ENCODE data around the gene CCDC197. TPM values are rescaled to one million over a fixed set of nuclear protein-coding genes. Genes with fewer than 3 reads are reported as not detected.

The CCDC197 gene
- total and polyA plus RNA-seq, 2 of the 4 experiments (the other 2 are of a cell fraction), result not detected

GRCh38 chr14:94040247-94040646 is 43.1 kb downstream of the CCDC197 start:
- no peaks in the 10 kb centered on the region; the same call in none of the 2 replicates for H4K20me1 ChIP-seq (ENCODE audit: insufficient read depth, low read length)
- no peaks in the 10 kb centered on the region for H3K9me1 ChIP-seq (ENCODE audit: insufficient read depth, low read length)
- H3K23ac ChIP-seq (ENCODE audit: low read depth, low read length), result no peak overlapping the region
- no peak overlapping the region for H2AK9ac ChIP-seq (replicated peaks; ENCODE audit: low read depth, low read length, poor library complexity)
- no peak overlapping the region for H3K4me2 ChIP-seq (ENCODE audit: low read depth, low read length)
- H2BK20ac ChIP-seq (ENCODE audit: low read depth, low read length), result no peak overlapping the region
- no peak overlapping the region for H3K14ac ChIP-seq (replicated peaks; ENCODE audit: low read depth, low read length)
- intact Hi-C loops (cut with micrococcal nuclease) (no loop called here), in situ Hi-C loops (cut with MboI; ENCODE audit: low sequenced_read_pairs) (no loop called here), dilution Hi-C loops (cut with HindIII; ENCODE audit: low sequenced_read_pairs, unreplicated experiment) (no loop called here)
- no peak overlapping the region for H3K27ac ChIP-seq (ENCODE audit: insufficient read depth, low read length)
- no peak overlapping the region for H3K4me3 ChIP-seq (ENCODE audit: insufficient read depth, low read depth, low read length)
- H3K79me1 ChIP-seq (ENCODE audit: low read depth in 1 of 2, low read length in 2 of 2), result no peaks in the 10 kb centered on the region; a peak in 1 of 4 replicates
- no peak overlapping the region for H2BK15ac ChIP-seq (ENCODE audit: low read depth, low read length)
- H3K4ac ChIP-seq (ENCODE audit: low read depth, low read length), result no peak overlapping the region
- H2BK5ac ChIP-seq (ENCODE audit: low read depth, low read length, poor library complexity, severe bottlenecking), result no peak overlapping the region
- no peak overlapping the region for H2BK120ac ChIP-seq (ENCODE audit: low read depth, low read length)
- TF ChIP-seq MXI1 (IDR thresholded peaks at IDR 0.05; ENCODE audit: borderline replicate concordance, low read depth, low read length), result no peak
- H4K8ac ChIP-seq (ENCODE audit: low read depth in 2 of 2, low read length in 2 of 2), result no peak overlapping the region
- H4K5ac ChIP-seq (ENCODE audit: low read depth, low read length), result no peak overlapping the region
- BruUV-seq (replicated peaks), result no TSS peak
- H2AK5ac ChIP-seq (ENCODE audit: low read depth, low read length), result no peak overlapping the region
- H4K91ac ChIP-seq (ENCODE audit: insufficient read depth, low read depth, low read length), result no peak overlapping the region
- DNase-seq (no peak), ATAC-seq (ENCODE audit: low read depth) (no peak)
- no peak overlapping the region for H2AFZ ChIP-seq (replicated peaks; ENCODE audit: low read length, poor library complexity)
- ChIA-PET POLR2A (ENCODE audit: unreplicated experiment) (no interaction called here), CTCF (no interaction called here)
- H3K9ac ChIP-seq (ENCODE audit: low read depth, low read length), result no peak overlapping the region
- no CpG with 5 or more reads among the region's 5 CpGs for WGBS, 2 experiments (ENCODE audit: extremely low coverage in 2 of 2, insufficient read length in 1 of 2)
- H3K4me1 ChIP-seq (ENCODE audit: control insufficient read depth, insufficient read depth, low read length), result peaks cover 9% of the 10 kb centered on the region
- no peak overlapping the region for H3K18ac ChIP-seq (ENCODE audit: low read depth, low read length)
- no peaks in the 10 kb centered on the region for H3K27me3 ChIP-seq (ENCODE audit: control insufficient read depth, insufficient read depth, low read length)
- H3K36me3 ChIP-seq (ENCODE audit: control insufficient read depth, insufficient read depth, low read length), result peaks cover 9% of the 10 kb centered on the region; the same call in 1 of the 2 replicates
- no peaks in the 10 kb centered on the region for H3K9me3 ChIP-seq (ENCODE audit: control insufficient read depth, insufficient read depth, low read length)
- no peak overlapping the region for H3K56ac ChIP-seq (ENCODE audit: extremely low read depth, insufficient read depth, low read length)

All from IMR-90 (cell line).